HCT116 (cell line): ENCODE data around the gene GALNT16. TPM values are rescaled to one million over a fixed set of nuclear protein-coding genes. Genes with fewer than 3 reads are reported as not detected.

Experiments used
- ATAC-seq: fragments of 200-7000 bp; cut with Tn5 transposase; 2 replicates; pipeline ENCODE4 v1.9.1; 2020; ENCODE audit warnings: mild to moderate bottlenecking, moderate library complexity
- BruUV-seq: library from RNA; stranded (reverse); fragments of 400-500 nt; replicated peaks from 2 replicates; lab custom pipeline; 2021; lab: Mats Ljungman, UMichigan
- CTCF ChIA-PET: fragments of 300-600 bp; sonication (Branson Sonifier 250); formaldehyde crosslinking; loops from one replicate; lab custom pipeline; 2021; ENCODE audit warnings: antibody characterized with exemption; lab: Charles Lee
- POLR2A ChIA-PET: fragments of 300-600, 350-600 bp; sonication (Branson Sonifier 250); formaldehyde crosslinking; loops from one replicate; lab custom pipeline; 2021; ENCODE audit warnings: antibody characterized with exemption; lab: Charles Lee
- RAD21 ChIA-PET, 2 experiments: fragments of 300-600 bp; sonication (Branson Sonifier 250); formaldehyde crosslinking; loops; one replicate each; lab custom pipeline; 2023; ENCODE audit warnings: low total read pairs in 2 of 2; ENCODE audit not compliant: uncharacterized antibody in 2 of 2, unreplicated experiment in 2 of 2, low non-redundant PET in 1 of 2; lab: Charles Lee
- DNase-seq: peaks from one replicate; pipeline ENCODE4 v3.0.0-alpha.2; 2010; ENCODE audit warnings: low read depth, low spot score
- H2AFZ ChIP-seq: fragments of 200-600 bp; shearing (Covaris generic), sonication (generic); 2 replicates; pipeline ENCODE4 v1.6.1; 2017; ENCODE audit warnings: low read depth, mixed run types, mixed read lengths, antibody characterized with exemption, low read length; ENCODE audit not compliant: poor library complexity, severe bottlenecking
- H3K27ac ChIP-seq: 2 replicates; pipeline ENCODE4 v1.5.1; 2012; ENCODE audit warnings: low read depth, low read length
- H3K27me3 ChIP-seq: fragments of 200-600 bp; sonication (generic); 2 replicates; pipeline ENCODE4 v1.6.1; 2016; ENCODE audit warnings: mixed run types, low read length, mixed read lengths; ENCODE audit not compliant: insufficient read depth
- H3K36me3 ChIP-seq, 2 experiments: fragments of 200-500 bp in 1 of 2; fragments of 200-600 bp in 1 of 2; sonication (Bioruptor generic) in 1 of 2; sonication (generic) in 1 of 2; 2 replicates each; pipeline versions ENCODE4 v1.5.1 to v1.6.1; 2014 to 2016; ENCODE audit warnings: low read length in 2 of 2, inconsistent platforms in 1 of 2, mixed read lengths in 1 of 2, mixed run types in 1 of 2; ENCODE audit not compliant: insufficient read depth in 2 of 2, control insufficient read depth in 1 of 2
- H3K4me1 ChIP-seq, 2 experiments: fragments of 200-600 bp in 1 of 2; sonication (generic) in 1 of 2; 2 replicates each; pipeline versions ENCODE4 v1.5.1 to v1.6.1; 2012 to 2017; ENCODE audit warnings: low read length in 2 of 2, inconsistent platforms in 1 of 2, mild to moderate bottlenecking in 1 of 2, mixed read lengths in 1 of 2, mixed run types in 1 of 2, moderate library complexity in 1 of 2; ENCODE audit not compliant: insufficient read depth in 2 of 2, control insufficient read depth in 1 of 2
- H3K4me2 ChIP-seq: fragments of 200-600 bp; sonication (generic); 2 replicates; pipeline ENCODE4 v1.6.1; 2017; ENCODE audit warnings: mixed run types, low read length, mixed read lengths
- H3K4me3 ChIP-seq, 2 experiments: fragments of 200-600 bp in 1 of 2; sonication (generic) in 1 of 2; replicated peaks in 1 of 2; 2 replicates each; pipeline ENCODE4 v1.5.1; 2011 to 2016; ENCODE audit warnings: low read length in 2 of 2, control low read depth in 1 of 2, low read depth in 1 of 2, mild to moderate bottlenecking in 1 of 2, mixed read lengths in 1 of 2, mixed run types in 1 of 2
- H3K79me2 ChIP-seq: fragments of 200-600 bp; sonication (generic); 2 replicates; pipeline ENCODE4 v1.6.1; 2017; ENCODE audit warnings: mild to moderate bottlenecking, mixed run types, low read length, moderate library complexity, mixed read lengths; ENCODE audit not compliant: insufficient read depth
- H3K9ac ChIP-seq: fragments of 200-600 bp; sonication (generic); 2 replicates; pipeline ENCODE4 v1.6.1; 2016; ENCODE audit warnings: low read length, mixed read lengths
- H3K9me2 ChIP-seq: fragments of 200-600 bp; sonication (generic), shearing (Covaris generic); 2 replicates; pipeline ENCODE4 v1.6.1; 2017; ENCODE audit warnings: mixed run types, mild to moderate bottlenecking, moderate library complexity; ENCODE audit not compliant: insufficient read depth
- H3K9me3 ChIP-seq, 2 experiments: fragments of 200-500 bp in 1 of 2; fragments of 200-600 bp in 1 of 2; sonication (Bioruptor generic) in 1 of 2; sonication (generic) in 1 of 2; 2 replicates each; pipeline ENCODE4 v1.6.1; 2014 to 2017; ENCODE audit warnings: low read length in 2 of 2, mixed read lengths in 2 of 2, inconsistent platforms in 1 of 2, low read depth in 1 of 2, mild to moderate bottlenecking in 1 of 2, mixed run types in 1 of 2, moderate library complexity in 1 of 2; ENCODE audit not compliant: control insufficient read depth in 1 of 2, insufficient read depth in 1 of 2
- H4K20me1 ChIP-seq: fragments of 200-600 bp; sonication (generic), shearing (Covaris generic); 2 replicates; pipeline ENCODE4 v1.6.1; 2017; ENCODE audit warnings: mixed run types, mild to moderate bottlenecking, moderate library complexity; ENCODE audit not compliant: insufficient read depth
- CBX3 ChIP-seq: IDR thresholded peaks from 2 replicates; pipeline ENCODE4 v1.6.1; 2012; ENCODE audit warnings: low read depth
- CTCF ChIP-seq, 3 experiments: fragments of 200-600 bp in 1 of 3; sonication (generic) in 1 of 3; IDR thresholded peaks in 2 of 3; conservative IDR thresholded peaks in 1 of 3; 2 replicates each; pipeline ENCODE4 v1.5.1; 2012 to 2017; ENCODE audit warnings: low read depth in 2 of 3, low read length in 2 of 3, antibody characterized with exemption in 1 of 3, borderline replicate concordance in 1 of 3, control low read depth in 1 of 3, mild to moderate bottlenecking in 1 of 3, mixed read lengths in 1 of 3, mixed run types in 1 of 3, moderate library complexity in 1 of 3; ENCODE audit not compliant: insufficient read depth in 1 of 3
- ELF1 ChIP-seq: IDR thresholded peaks from 2 replicates; pipeline ENCODE4 v1.6.1; 2012; ENCODE audit warnings: low read depth, borderline replicate concordance
- RAD21 ChIP-seq: IDR thresholded peaks from 2 replicates; pipeline ENCODE4 v1.6.1; 2012; ENCODE audit warnings: low read depth, mild to moderate bottlenecking
- SIN3A ChIP-seq: IDR thresholded peaks from 2 replicates; pipeline ENCODE4 v1.6.1; 2012; ENCODE audit warnings: low read depth
- SP1 ChIP-seq: IDR thresholded peaks from 2 replicates; pipeline ENCODE4 v1.6.1; 2012; ENCODE audit warnings: low read depth
- SRF ChIP-seq: IDR thresholded peaks from 2 replicates; pipeline ENCODE4 v1.6.1; 2012; ENCODE audit warnings: low read depth
- TCF7L2 ChIP-seq: IDR thresholded peaks from 2 replicates; pipeline ENCODE4 v1.7.0; 2011; ENCODE audit warnings: borderline replicate concordance, inconsistent platforms; ENCODE audit not compliant: insufficient read depth, insufficient read length; ENCODE audit errors: extremely low read depth
- ZBTB33 ChIP-seq: IDR thresholded peaks from 2 replicates; pipeline ENCODE4 v1.6.1; 2011; ENCODE audit warnings: mild to moderate bottlenecking, low read length, moderate library complexity; ENCODE audit not compliant: insufficient replicate concordance; ENCODE audit errors: extremely low read depth
- ZNF274 ChIP-seq: fragments of 200-500 bp; sonication (Bioruptor generic); IDR thresholded peaks from 2 replicates; pipeline ENCODE4 v1.6.1; 2014; ENCODE audit warnings: mild to moderate bottlenecking, low read depth, low read length, inconsistent platforms
- intact Hi-C: fragments of 100-400 bp; cut with micrococcal nuclease; formaldehyde crosslinking; loops from 2 replicates; pipeline ENCODE4 v1.10.0; 2022
- total RNA-seq: library from RNA; stranded (reverse); gene quantifications from one replicate; pipeline ENCODE4 v1.2.1, GENCODE V29; 2021; ENCODE audit not compliant: unreplicated experiment

GALNT16 gene
- total RNA-seq, 1 experiment from 2014 or later = 0.32 TPM

GRCh38 chr14:69357544-69358200, 97.7 kb downstream of the GALNT16 start:
- no peak overlapping the region for H3K4me3 ChIP-seq
- no peaks in the 10 kb centered on the region for H3K27me3 ChIP-seq
- H3K79me2 ChIP-seq = no peaks in the 10 kb centered on the region
- no peak for DNase-seq
- CTCF ChIA-PET = interaction anchor here (1.5 kb wide), 1 partner anchor 11 kb away, joined by 3 read pairs; no protein-coding TSS in a partner anchor
- intact Hi-C loops = no loop called here
- POLR2A ChIA-PET = interaction anchor here (0.6 kb wide), 1 partner anchor 35 kb away, joined by 4 read pairs; no protein-coding TSS in a partner anchor
- no peak for TF ChIP-seq ELF1
- no peak for TF ChIP-seq SRF
- BruUV-seq = no TSS peak
- H3K4me1 ChIP-seq = no peaks in the 10 kb centered on the region
- no peak overlapping the region for H2AFZ ChIP-seq
- H3K9ac ChIP-seq = no peak overlapping the region
- H4K20me1 ChIP-seq = no peaks in the 10 kb centered on the region
- no peak for ATAC-seq
- RAD21 ChIA-PET = no interaction called here
- H3K9me3 ChIP-seq = no peaks in the 10 kb centered on the region
- no peak overlapping the region for H3K4me2 ChIP-seq
- no peak overlapping the region for H3K27ac ChIP-seq
- no peaks in the 10 kb centered on the region for H3K9me2 ChIP-seq
- no peaks in the 10 kb centered on the region for H3K36me3 ChIP-seq

GRCh38 chr14:69358233-69358963, 98.4 kb downstream of the GALNT16 start:
- no TSS peak for BruUV-seq
- H3K9me3 ChIP-seq = no peaks in the 10 kb centered on the region
- RAD21 ChIA-PET = no interaction called here
- ATAC-seq = no peak
- no peak overlapping the region for H2AFZ ChIP-seq
- TF ChIP-seq ZBTB33 = no peak
- TF ChIP-seq ZNF274 = no peak
- TF ChIP-seq RAD21 = no peak
- no peak for TF ChIP-seq SP1
- TF ChIP-seq SIN3A = no peak
- no peak for TF ChIP-seq CBX3
- TF ChIP-seq CTCF (IDR thresholded peaks at IDR 0.05 in 2 of 3, conservative IDR thresholded peaks at IDR 0.05 in 1 of 3; ENCODE audit: borderline replicate concordance in 1 of 3, insufficient read depth in 1 of 3, low read depth in 2 of 3, low read length in 2 of 3) = no peak
- no peak for TF ChIP-seq TCF7L2
- TF ChIP-seq, all 23 proteins: peak for 0
- H3K9ac ChIP-seq = no peak overlapping the region
- H3K4me1 ChIP-seq = no peaks in the 10 kb centered on the region
- DNase-seq = no peak
- no peak overlapping the region for H3K27ac ChIP-seq
- H3K9me2 ChIP-seq = no peaks in the 10 kb centered on the region
- no peaks in the 10 kb centered on the region for H3K27me3 ChIP-seq
- H3K79me2 ChIP-seq = no peaks in the 10 kb centered on the region
- POLR2A ChIA-PET = interaction anchor here (0.6 kb wide), 1 partner anchor 36 kb away, joined by 4 read pairs; no protein-coding TSS in a partner anchor
- no peaks in the 10 kb centered on the region for H3K36me3 ChIP-seq
- H3K4me3 ChIP-seq = no peak overlapping the region
- no peak overlapping the region for H3K4me2 ChIP-seq
- CTCF ChIA-PET = no interaction called here
- intact Hi-C loops = no loop called here
- no peaks in the 10 kb centered on the region for H4K20me1 ChIP-seq
